Superior temporal gyrus (tissue), 1 donor: Measurements from ENCODE around the gene SLC7A10.
"Not testable (repeated sequence)": the region's sequence is repeated elsewhere in the genome, so short reads cannot be mapped to it uniquely, and the experiment has no call there.

ENCODE experiments used
- DNase-seq: peaks from one replicate; pipeline ENCODE4 v3.0.0-alpha.2; 2016; ENCODE audit errors: extremely low spot score

Gene SLC7A10

DNA sequence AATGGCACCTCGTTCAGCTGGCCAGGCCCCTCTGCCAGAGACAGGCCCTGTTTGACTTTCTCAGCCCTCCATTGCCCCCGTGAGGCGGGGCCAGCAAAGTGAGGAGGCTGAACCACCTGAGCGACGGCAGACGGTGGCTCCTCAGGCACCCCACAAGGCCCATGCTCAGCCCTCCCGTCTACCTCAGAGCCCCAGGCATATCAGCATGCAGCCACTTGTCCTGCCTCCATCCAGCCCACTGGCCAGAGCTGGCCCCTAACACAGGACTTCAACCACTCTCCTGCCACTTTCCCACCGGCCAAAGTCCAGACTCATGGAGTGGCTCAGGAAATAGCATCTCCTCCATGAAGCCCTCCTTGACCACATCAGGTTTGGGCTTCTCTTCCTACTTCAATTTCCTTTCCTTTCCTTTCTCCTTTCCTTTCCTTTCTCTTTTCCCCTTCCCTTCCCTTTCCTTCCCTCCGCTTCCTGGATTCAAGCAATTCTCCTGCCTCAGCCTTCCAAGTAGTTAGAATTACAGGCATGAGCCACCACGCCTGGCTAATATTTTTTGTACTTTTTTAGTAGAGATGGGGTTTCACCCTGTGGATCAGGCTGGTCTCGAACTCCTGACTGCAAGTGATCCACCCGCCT lies 9.3 kb downstream of the SLC7A10 start:
- DNase-seq, result no peak

DNA sequence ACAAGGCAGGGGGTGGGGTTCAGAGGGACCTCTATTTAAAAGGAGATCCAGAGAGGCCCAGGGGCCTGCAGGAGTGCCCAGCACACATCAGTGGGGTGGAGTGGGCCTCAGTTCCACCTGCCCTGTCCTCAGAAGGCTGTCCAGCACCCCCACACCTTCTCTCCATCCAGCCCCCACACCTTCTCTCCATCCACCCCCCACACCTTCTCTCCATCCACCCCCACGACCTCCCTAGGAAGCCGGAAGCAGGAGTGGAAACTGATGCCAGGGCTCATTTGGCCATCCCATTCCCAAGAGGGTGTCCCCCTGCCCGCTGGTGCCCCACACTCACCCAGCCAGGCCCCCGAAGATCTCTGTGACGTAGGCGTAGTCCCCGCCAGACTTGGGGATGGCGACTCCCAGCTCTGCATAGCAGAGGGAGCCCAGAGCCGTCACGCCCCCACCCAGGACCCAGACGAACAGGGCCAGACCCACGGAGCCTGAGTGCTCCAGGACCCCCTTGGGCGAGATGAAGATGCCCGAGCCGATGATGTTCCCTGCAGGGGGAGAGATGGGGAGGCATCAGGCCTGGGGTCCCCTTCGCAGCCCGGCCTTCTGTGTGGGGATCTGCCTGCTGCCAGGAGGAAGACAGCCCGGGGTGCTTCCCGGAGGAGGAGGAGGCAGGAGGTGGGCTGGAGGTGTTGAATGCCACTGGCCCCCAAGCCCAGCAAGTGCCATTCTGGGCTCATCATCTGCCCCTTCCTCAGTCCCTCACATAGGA lies 10.0 kb downstream of the SLC7A10 start:
- DNase-seq, result no peak

DNA sequence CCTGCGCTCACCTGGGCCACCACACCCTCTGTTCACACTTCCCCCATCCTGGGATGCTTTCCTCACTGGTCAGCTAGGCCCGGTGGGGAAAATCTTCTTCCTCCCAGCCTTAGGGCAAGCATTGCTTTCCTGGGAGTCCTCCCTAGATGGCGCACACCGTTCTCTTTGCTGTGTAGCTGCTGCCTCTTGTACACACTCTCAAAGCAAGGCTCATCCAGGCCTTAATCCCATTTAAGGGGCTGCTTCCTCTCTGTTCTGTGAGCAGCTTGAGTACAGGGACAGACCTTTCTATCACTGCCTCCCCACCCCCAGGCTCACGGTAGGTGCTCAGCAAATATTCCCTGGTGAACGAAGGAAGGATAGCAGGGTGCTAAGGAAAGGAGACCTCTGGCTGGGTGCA lies 11.1 kb downstream of the SLC7A10 start:
- DNase-seq, result peak; percentile 24

DNA sequence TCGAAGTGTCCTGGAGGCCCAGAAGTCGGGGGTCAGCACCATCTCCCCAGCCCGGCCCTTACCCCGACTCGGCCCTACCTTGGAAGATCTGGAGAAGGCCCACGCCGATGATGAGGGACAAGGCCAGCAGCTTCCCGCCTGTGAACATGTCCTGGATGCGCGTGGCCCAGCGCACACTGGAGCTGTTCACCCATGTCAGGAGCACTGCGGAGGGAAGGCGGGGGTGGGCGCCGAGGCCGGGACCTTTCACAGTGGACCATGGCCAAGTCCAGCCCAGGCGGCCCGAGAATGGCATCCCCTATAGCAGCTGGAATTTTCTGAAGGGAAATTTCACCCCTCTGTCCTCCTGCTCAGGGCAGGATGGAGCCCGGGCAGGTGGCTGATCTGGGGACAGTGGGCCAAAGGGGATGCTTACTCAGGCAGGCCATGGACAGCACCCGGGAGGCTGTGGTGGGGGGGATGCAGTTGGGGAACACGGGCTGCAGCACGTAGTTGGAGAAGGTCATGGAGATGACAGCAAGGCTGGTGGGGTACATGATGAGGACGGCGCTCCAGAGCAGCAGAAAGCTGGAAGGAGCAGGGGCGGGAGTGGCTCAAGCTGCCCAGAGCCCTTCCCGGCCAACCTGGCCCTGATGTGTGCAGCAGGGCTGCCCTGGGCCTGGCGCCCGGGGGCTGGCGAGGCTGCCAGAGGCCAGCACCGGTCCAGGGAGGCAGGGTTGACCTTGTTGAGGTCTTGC lies 13.0 kb downstream of the SLC7A10 start:
- DNase-seq, result no peak

DNA sequence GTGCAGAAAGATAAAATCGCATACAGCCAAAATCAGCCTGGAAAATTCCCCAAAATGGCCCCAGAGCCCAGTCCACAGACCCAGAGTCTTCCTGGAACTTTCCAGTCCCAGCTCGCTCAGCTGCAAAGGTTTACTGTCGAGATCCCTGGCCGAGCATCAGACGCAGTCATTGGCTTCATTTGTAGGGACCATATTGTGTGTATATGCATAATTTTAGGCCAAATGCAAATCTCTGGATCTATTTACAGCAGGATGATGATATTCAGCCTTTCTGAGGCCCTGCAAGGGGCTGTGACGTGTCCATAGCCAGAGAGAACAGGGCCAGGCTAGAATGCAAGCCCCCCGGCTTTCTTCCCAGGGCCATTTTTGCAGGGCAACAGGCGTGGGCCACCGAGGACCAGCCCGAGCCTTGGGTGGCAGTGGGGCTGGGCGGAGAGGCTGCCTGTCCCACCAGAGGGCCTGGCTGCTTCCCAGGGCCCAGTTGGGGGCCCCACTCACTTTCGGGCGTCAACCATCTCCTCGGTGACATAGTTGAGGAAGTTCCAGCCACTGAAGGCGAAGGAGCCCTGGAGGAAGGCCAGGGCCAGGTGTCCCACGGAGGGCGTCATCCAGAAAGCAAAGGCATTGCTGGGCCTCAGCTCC lies 13.7 kb downstream of the SLC7A10 start:
- DNase-seq, result no peak

DNA sequence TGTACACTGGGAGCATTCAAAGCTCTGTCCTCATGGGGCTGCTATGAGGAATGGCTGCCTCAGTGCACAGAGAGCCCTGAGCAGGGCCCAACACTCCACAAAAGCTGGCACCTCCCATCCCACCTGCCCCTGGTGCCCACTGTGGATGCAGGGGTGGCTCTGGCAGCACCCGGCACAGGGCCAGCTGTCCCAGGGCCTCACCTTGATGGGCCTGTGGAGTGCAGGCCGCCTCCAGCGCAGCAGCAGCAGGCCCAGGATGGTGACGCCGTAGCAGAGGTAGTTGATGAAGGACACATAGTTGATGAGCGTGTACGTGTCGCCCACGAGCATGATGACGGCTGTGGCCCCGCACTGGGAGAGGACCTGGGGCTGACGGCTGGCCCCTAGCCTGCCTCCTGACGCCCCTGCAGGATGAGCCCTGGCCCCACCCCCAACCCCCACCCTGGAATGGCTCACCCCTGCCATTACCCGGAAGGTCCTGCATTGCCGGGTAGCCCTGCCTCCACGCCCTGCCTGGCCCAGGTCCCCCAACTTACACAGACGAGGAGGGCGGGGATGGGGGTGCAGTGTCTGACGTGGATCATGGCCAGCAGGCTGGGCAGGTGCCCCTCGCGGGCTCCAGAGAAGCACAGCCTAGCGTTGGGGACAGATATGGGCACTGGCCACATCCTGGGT lies 15.2 kb downstream of the SLC7A10 start:
- DNase-seq, result no peak

DNA sequence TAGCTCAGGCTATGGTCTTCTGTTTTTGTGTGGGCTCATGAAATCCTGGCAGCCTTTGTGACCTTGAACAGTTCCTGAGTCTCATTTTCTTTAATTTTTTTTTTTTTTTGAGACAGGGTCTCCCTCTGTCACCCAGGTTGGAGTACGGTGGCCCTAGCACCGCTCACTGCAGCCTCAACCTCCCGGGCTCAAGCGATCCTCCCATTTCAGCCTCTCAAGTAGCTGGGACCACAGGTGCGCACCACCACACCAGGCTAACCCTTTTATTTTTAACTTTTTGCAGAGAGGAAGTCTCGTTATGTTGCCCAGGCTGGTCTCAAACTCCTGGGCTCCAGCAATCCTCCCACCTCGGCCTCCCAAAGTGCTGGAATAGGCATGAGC lies 15.8 kb downstream of the SLC7A10 start:
- DNase-seq, result not testable (repeated sequence)

DNA sequence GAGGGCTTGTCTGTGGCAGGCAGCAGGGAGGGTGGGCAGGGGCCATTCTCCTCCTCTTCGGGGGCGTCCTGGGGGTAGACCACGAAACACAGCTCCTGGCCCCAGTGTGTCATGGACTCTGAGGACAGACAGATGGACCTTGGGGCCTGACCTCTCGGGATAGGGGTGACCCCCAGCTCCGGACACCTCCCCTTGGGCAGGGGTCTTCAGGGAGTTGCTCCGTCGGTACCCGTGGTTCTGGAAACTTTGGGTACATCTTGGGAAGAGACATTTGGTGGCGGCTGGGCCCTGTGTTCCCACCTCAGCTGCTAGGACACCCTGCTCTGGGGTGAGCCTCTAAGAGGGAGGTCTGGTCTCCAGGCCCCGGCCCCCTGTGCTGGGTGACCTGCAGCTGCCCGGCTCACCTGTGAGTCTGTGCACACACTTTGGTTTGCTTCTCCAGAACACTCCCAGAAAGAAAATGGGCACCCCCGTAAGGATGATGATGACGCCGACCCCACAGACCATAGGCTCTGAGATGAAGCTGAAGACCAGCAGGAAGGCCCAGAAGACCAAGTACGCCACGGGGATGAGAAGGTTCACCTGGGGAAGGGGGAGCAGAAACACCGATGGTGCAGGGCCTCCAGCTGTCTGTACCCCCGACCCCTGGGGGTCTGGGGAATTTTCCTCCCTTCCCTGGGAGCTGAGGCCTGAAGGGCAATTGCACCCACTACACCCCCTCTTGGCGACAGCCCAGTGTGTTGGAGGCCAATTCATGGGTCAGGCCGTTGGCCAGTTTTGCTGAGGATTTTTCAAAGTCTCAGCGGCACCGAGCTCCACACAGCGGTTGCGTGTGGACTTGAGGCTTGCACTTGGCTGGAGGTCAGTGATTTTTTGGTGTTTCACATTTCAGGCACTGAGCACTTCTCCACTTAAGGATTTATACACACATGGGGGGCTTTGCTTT lies 16.5 kb downstream of the SLC7A10 start:
- DNase-seq, result no peak

DNA sequence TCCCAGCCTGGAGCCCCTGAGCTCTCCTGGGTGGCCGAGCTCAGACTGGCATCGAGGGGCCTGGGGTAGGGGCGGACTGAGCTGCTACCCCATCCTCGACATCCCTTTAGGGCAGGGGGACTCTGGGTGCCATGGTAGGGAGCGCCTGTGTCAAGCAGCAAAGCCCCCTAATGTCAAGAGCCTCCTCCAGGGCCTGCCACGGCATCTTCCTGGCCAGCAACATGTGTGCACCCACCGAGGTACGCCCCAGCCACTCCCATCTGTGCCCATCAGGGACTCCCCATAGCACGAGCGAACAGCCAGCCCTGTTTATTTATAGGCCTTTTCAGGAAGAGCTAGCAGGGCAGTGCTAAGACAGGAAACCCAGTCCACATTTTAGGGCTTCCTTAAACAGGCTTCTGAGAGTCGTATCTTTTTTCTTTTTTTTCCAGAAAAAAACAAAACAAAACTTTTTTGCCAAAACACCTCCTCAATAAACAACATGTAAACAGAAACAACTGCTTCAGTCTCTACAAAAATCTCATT lies 17.2 kb downstream of the SLC7A10 start:
- DNase-seq, result peak; percentile 23

DNA sequence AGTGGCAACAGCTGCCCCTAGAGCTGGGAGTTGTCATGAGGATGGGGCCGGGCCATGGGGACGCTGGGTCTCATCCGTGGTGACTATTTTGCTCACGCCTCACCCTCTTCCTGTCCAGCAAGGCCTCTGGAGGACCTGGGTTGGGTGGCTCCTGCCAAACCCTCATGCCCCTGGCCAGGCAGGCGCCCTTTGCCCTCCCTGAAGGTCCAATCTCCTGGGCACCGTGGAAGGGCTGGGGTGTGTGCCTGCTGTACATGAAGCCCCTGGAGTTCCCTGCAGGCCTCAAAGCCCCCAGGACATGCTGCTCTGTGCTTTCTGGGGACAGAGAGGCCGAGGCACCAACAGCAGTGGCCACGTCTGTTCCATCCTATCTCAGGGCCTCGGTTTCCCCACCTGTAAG lies 17.7 kb downstream of the SLC7A10 start:
- no peak for DNase-seq

DNA sequence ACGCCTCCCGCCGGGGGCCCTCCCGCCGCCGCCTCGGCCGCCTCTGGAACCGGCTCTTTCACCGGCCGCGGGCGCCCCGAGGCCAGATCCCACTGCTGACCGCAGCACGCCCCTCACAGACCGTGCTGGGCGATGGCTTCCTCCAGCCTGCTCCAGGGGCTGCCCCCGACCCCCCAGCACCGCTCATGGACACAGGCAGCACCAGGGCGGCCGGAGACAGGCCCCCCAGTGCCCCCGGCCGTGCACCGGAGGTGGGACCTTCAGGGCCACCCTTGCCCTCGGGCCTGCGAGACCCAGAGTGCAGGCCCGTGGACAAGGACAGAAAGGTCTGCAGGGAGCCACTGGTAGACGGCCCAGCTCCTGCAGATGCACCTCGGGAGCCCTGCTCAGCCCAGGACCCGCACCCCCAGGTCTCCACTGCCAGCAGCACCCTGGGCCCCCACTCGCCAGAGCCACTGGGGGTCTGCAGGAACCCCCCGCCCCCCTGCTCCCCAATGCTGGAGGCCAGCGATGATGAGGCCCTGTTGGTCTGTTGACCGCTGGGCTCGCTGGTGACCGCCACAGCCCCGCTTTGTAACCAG lies 18.5 kb downstream of the SLC7A10 start:
- no peak for DNase-seq

DNA sequence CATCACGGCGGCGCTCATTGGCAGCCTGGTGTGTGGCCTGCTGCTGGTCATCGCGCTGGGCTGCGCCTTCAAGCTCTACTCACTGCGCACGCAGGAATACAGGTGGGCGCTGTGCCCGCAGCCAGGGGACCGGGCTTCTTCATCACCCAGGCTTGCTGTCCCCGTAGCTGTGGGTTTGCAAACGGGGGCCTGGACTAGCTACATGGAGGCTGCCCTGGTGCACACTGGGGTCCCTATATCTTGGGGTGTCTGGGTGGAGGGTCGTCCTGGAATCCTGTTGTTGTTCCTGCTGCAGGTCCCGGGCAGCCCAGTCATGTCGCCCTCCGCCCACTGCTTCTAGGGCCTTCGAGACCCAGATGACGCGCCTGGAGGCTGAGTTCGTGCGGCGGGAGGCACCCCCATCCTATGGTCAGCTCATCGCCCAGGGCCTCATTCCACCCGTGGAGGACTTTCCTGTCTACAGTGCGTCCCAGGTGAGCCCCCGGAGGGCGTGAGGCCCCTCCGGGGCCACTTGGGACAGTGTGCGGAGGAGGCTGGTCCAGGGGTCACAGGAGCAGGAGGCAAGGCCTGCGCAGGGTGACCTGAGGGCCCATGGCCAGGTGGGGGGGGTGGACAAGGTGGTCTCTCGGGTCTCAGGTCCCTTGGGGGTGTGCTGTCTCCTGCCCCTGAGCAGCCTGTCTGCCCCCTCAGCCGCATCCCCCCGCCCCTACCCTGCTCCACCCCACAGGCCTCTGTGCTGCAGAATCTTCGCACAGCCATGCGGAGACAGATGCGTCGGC lies 19.2 kb downstream of the SLC7A10 start:
- DNase-seq, result no peak

DNA sequence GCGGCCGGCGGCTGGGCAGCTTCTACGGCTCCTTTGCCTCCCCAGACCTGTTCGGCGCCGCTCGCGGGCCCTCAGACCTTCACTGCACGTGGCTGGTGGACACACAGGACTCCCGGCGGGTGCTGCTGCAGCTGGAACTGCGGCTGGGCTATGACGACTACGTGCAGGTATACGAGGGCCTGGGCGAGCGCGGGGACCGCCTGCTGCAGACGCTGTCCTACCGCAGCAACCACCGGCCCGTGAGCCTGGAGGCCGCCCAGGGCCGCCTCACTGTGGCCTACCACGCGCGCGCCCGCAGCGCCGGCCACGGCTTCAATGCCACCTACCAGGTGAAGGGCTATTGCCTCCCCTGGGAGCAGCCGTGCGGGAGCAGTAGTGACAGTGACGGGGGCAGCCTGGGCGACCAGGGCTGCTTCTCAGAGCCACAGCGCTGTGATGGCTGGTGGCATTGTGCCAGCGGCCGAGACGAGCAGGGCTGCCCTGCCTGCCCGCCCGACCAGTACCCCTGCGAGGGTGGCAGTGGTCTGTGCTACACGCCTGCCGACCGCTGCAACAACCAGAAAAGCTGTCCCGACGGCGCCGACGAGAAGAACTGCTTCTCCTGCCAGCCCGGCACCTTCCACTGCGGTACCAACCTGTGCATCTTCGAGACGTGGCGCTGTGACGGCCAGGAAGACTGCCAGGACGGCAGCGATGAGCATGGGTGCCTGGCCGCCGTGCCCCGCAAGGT lies 20.0 kb downstream of the SLC7A10 start:
- no peak for DNase-seq

DNA sequence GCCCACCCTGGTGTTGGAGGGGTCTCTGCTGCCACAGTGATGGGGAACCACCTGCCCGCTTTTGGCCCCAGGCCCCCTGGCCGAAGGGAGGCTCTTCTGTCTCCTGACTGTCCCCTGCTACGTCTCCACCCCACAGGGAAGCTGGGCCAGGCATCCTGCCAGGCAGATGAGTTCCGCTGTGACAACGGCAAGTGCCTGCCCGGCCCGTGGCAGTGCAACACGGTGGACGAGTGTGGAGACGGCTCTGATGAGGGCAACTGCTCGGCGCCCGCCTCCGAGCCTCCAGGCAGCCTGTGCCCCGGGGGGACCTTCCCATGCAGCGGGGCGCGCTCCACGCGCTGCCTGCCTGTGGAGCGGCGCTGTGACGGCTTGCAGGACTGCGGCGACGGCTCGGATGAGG lies 20.5 kb downstream of the SLC7A10 start:
- DNase-seq, result no peak

DNA sequence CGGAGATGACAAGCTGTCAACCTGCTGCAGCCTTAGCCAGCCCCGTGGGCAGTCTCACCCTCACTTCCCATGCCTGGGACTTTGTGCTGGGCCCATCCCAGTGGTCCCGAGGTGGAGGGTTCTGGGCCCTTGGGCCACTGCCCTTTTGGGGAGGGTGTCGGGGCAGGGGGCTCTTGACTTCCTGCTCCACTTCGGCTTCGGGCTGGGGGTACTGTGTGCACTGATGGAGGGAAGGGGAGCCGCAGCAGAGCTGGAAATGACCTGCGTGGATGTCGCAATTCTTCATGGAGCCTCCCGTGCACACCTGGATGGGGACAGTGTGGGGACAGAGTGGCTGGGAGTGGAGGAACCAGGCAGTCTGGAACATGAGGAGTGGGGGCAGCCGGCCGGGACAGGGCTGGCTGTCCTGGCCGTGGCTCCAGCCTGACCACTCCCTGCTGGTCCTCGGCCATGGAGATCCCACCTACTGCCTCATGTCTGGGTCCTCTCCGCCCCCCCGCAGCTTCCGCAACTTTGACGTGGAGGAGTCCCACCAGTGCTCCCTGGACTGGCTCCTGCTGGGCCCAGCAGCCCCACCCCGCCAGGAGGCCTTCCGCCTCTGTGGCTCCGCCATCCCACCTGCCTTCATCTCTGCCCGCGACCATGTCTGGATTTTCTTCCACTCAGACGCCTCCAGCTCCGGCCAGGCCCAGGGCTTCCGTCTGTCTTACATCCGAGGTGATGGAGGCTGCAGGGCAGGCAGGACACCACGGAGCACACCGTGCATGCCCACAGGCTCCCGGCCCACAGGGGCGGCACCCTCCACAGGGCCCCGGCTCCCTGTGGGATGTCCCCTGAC lies 21.3 kb downstream of the SLC7A10 start:
- no peak for DNase-seq

DNA sequence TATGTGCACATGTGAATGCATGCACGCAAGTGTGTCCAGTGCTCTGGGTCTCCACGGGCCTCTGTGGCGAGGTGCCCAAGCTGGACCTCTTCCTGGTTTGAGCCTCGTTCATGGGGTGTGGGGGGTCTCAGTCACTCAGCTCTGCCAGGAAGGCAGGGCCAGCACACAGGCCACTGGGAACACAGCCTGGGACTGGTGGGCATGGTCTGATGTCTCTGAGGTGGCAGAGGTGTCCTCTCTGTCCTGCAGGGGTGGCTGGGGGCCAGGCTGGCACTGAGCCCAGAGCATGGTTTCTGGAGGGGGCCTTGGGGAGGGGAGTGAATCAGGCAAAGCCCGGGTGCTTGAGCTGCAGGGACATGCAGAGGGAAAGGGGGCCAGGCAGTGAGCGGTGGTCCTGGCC lies 22.1 kb downstream of the SLC7A10 start:
- DNase-seq, result no peak
